OCI-LY1 (cell line): ENCODE measurements around the gene CFAP73.
A peak's percentile ranks its signal among the peaks of the same experiment; 100 is the strongest.

ENCODE experiments used
- H2AFZ ChIP-seq: fragments of 200-600 bp; sonication (generic), shearing (Covaris generic); 2 replicates; pipeline ENCODE4 v1.6.0; 2014; ENCODE audit warnings: antibody characterized with exemption, mild to moderate bottlenecking, low read length
- H3F3A ChIP-seq: fragments of 200-600 bp; sonication (generic), shearing (Covaris generic); 2 replicates; pipeline ENCODE4 v1.6.0; 2014; ENCODE audit warnings: mild to moderate bottlenecking, antibody characterized with exemption, low read length, moderate library complexity; ENCODE audit not compliant: insufficient read depth
- H3K27ac ChIP-seq: fragments of 200-600 bp; sonication (generic); 2 replicates; pipeline ENCODE4 v1.5.1; 2014; ENCODE audit warnings: low read length, mixed run types, mild to moderate bottlenecking, low read depth; ENCODE audit not compliant: poor library complexity, severe bottlenecking
- H3K27me3 ChIP-seq: fragments of 200-600 bp; sonication (generic); 2 replicates; pipeline ENCODE4 v1.6.0; 2014; ENCODE audit warnings: antibody characterized with exemption, mild to moderate bottlenecking, low read length, moderate library complexity; ENCODE audit not compliant: insufficient read depth
- H3K36me3 ChIP-seq: fragments of 200-600 bp; sonication (generic); 2 replicates; pipeline ENCODE4 v1.6.1; 2014; ENCODE audit warnings: mild to moderate bottlenecking, antibody characterized with exemption, low read length, moderate library complexity, mixed read lengths; ENCODE audit not compliant: insufficient read depth
- H3K4me1 ChIP-seq: fragments of 200-600 bp; sonication (generic); 2 replicates; pipeline ENCODE4 v1.5.1; 2014; ENCODE audit warnings: mild to moderate bottlenecking, low read length, moderate library complexity; ENCODE audit not compliant: insufficient read depth, severe bottlenecking
- H3K4me2 ChIP-seq: fragments of 200-600 bp; sonication (generic), shearing (Covaris generic); 2 replicates; pipeline ENCODE4 v1.6.1; 2014; ENCODE audit warnings: low read length
- H3K4me3 ChIP-seq: fragments of 200-600 bp; sonication (generic); 2 replicates; pipeline ENCODE4 v1.5.1; 2014; ENCODE audit warnings: low read length, low read depth, mild to moderate bottlenecking, mixed read lengths; ENCODE audit not compliant: poor library complexity, severe bottlenecking
- H3K79me2 ChIP-seq: fragments of 200-600 bp; shearing (Covaris generic); 2 replicates; pipeline ENCODE4 v1.6.1; 2016; ENCODE audit warnings: mixed run types, low read length, mixed read lengths; ENCODE audit not compliant: insufficient read depth
- H3K9ac ChIP-seq: fragments of 200-600 bp; sonication (generic), shearing (Covaris generic); 2 replicates; pipeline ENCODE4 v1.6.1; 2014; ENCODE audit warnings: mild to moderate bottlenecking, low read length, mixed read lengths
- H3K9me2 ChIP-seq: fragments of 200-600 bp; sonication (generic), shearing (Covaris generic); 2 replicates; pipeline ENCODE4 v1.6.1; 2014; ENCODE audit warnings: low read depth, mild to moderate bottlenecking, low read length, mixed read lengths
- H3K9me3 ChIP-seq: fragments of 200-600 bp; shearing (Covaris generic); 2 replicates; pipeline ENCODE4 v1.6.1; 2014; ENCODE audit warnings: low read length, mixed read lengths
- H4K20me1 ChIP-seq: fragments of 200-600 bp; sonication (generic), shearing (Covaris generic); 2 replicates; pipeline ENCODE4 v1.6.0; 2016; ENCODE audit warnings: mild to moderate bottlenecking, low read length; ENCODE audit not compliant: insufficient read depth
- CTCF ChIP-seq: fragments of 200-600 bp; sonication (generic), shearing (Covaris generic); IDR thresholded peaks from 2 replicates; pipeline ENCODE4 v1.5.1; 2017; ENCODE audit warnings: mild to moderate bottlenecking, antibody characterized with exemption, low read length, moderate library complexity, mixed read lengths
- EZH2 ChIP-seq: fragments of 200-600 bp; sonication (generic), shearing (Covaris generic); IDR thresholded peaks from 2 replicates; pipeline ENCODE4 v1.8.0; 2017; ENCODE audit warnings: borderline replicate concordance, mixed run types, mild to moderate bottlenecking, antibody characterized with exemption, low read length, moderate library complexity, mixed read lengths

Gene CFAP73

DNA sequence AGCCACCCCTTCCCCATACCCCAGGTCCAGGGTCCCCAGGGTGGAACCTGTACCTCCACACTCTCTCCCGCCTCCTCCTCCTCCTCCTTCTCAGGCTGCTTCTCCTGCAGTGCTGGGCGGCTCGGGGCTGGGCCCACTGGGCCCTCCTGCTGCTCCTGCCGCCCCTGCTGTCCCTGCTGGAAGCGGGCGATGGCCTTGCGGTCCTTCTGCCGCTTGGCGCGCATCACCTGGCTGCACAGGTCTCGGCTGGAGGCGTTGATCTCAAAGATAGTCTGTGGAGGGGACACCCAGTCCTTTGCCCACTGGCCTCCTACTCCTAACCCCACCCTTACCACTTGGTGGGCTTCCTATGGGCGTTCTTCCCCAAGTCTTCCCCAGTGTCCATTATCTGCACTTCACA lies 14.5 kb downstream of the CFAP73 start:
- Histone ChIP-seq H3K9me2 (no peaks in the 10 kb centered on the region), H3K4me2 (peak overlapping the region; percentile 65; the same call in 1 of the 2 replicates), H3K9me3 (no peaks in the 10 kb centered on the region), H3K79me2 (no peaks in the 10 kb centered on the region), H3K4me1 (peaks cover 77% of the 10 kb centered on the region), H4K20me1 (no peaks in the 10 kb centered on the region), H3K36me3 (peaks cover 87% of the 10 kb centered on the region), H3K27me3 (no peaks in the 10 kb centered on the region), H2AFZ (no peak overlapping the region), H3K27ac (peak overlapping the region; percentile 99), H3K9ac (peak overlapping the region; percentile 59; the same call in 1 of the 2 replicates), H3F3A (no peaks in the 10 kb centered on the region), H3K4me3 (no peak overlapping the region)
- TF ChIP-seq EZH2, result no peak
- no peak for TF ChIP-seq CTCF

DNA sequence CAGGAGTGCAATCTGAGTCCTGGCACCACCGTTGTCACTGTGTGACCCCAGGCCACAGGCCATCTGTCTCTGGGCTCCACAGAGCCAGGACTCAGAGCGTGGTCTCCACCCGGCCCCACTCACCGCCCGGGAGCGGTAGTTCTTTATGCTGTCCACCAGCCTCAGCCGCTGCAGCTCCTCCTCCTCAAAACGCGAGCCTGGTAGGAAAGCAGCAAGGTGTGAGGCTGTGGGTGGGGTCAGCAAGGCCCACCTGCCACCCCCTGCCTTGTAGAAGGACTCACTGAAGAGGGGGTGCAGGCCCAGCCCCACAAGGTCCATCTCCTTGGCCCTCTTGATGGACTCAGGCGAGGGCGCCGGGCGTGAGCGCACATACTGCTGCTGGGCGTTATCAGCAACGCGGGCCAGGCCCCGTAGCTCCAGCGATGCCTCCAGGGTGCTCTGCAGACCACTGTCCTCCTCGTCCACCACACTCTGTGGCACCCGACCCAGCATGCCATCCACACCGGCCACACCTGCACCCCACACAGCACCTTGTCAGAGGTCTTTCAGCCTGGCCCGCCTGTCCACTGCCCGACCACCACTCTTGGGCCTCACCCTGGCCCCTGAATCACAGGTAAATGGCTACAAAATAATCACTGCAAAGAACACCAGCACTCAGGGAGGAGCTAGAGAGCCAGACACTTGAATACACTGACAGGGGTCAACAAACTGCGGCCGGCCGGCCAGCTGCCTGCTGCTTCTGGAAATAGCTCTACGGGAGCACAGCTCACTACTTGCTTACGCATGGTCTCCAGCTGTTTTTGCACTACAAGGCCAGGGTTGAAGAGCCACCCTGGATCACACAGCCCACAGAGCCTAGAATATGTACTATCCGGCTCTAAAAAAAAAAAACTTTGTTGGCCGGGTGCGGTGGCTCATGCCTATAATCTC lies 16.3 kb downstream of the CFAP73 start:
- Histone ChIP-seq H3K9me2 (no peaks in the 10 kb centered on the region), H3K9me3 (no peaks in the 10 kb centered on the region), H2AFZ (no peak overlapping the region), H3K4me3 (no peak overlapping the region), H3K36me3 (peaks cover 85% of the 10 kb centered on the region), H3K27ac (peak overlapping the region; percentile 86), H4K20me1 (no peaks in the 10 kb centered on the region), H3K4me2 (no peak overlapping the region), H3F3A (no peaks in the 10 kb centered on the region), H3K9ac (no peak overlapping the region; the same call in 1 of the 2 replicates), H3K27me3 (no peaks in the 10 kb centered on the region), H3K4me1 (peaks cover 75% of the 10 kb centered on the region), H3K79me2 (no peaks in the 10 kb centered on the region)
- no peak for TF ChIP-seq EZH2
- TF ChIP-seq CTCF, result no peak

DNA sequence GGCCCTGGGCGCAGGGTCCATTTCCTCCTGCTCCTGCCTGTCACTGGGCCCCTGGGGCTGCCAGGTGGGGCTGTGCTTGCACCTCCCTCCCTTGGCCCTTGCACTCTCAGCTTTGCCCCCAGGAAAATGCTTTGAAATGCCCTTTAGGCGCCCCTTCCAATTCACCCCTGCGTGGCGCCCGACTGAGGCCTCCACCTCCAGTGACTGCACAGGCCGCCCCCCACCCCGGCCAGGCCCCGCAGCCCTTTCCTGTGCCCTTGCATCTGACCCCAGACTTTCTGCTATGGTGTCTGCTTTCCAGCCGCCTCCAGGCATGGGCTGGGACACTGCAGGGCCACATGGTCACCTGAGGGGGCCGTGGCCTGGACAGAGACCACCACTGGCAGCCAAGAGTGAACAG lies 18.3 kb downstream of the CFAP73 start:
- Histone ChIP-seq H3K4me3 (no peak overlapping the region), H4K20me1 (no peaks in the 10 kb centered on the region), H3F3A (no peaks in the 10 kb centered on the region), H3K4me1 (peaks cover 79% of the 10 kb centered on the region), H3K36me3 (peaks cover 91% of the 10 kb centered on the region), H2AFZ (no peak overlapping the region), H3K27me3 (no peaks in the 10 kb centered on the region), H3K27ac (peak overlapping the region; percentile 86), H3K4me2 (no peak overlapping the region; the same call in 1 of the 2 replicates), H3K79me2 (no peaks in the 10 kb centered on the region), H3K9ac (peak overlapping the region; percentile 47; the same call in 1 of the 2 replicates), H3K9me3 (no peaks in the 10 kb centered on the region), H3K9me2 (no peaks in the 10 kb centered on the region)
- TF ChIP-seq CTCF, result no peak
